GM11168 (cell line): ENCODE data around the gene CCDC171.
"Not testable (repeated sequence)": the region's sequence is repeated elsewhere in the genome, so short reads cannot be mapped to it uniquely, and the experiment has no call there.

Experiments
- in situ Hi-C: fragments of 300-500 bp; cut with MboI; formaldehyde crosslinking; loops from one replicate; pipeline ENCODE4 v1.12.0; 2022; ENCODE audit warnings: low sequenced_read_pairs; ENCODE audit not compliant: unreplicated experiment

Gene CCDC171

GRCh38 chr9:15670246-15670645, 117.4 kb downstream of the CCDC171 start:
- in situ Hi-C loops = no loop called here

GRCh38 chr9:15670894-15671293, 118.1 kb downstream of the CCDC171 start:
- in situ Hi-C loops = no loop called here

DNA sequence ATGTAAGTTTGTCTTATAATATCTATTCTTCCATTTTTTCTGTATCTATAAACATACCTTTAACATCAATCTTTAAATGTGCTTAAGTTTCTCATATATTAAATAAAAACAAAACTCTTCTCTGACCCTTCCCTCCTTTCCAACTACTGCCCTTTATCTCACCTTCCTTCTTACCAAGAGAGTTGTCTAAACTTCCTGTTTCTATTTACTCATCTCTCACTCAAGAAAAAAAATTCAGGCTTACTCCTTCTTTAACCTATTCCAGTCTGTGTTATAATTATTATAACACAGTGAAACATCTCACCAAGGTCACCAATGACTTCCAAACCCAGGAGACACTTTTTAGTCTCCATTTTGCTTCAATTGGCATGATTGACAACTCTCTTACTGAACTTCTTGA, 140.9 kb downstream of the CCDC171 start:
- in situ Hi-C loops = no loop called here

- in situ Hi-C loops = no loop called here
These were observed 144.1 kb downstream of the CCDC171 start for GRCh38 chr9:15696979-15697378.

GRCh38 chr9:15697446-15697851, 144.6 kb downstream of the CCDC171 start:
- in situ Hi-C loops = no loop called here

GRCh38 chr9:15699876-15700559, 147.2 kb downstream of the CCDC171 start:
- in situ Hi-C loops = not testable (repeated sequence)

- in situ Hi-C loops = no loop called here
These were observed 154.2 kb downstream of the CCDC171 start for GRCh38 chr9:15707000-15707399.

DNA sequence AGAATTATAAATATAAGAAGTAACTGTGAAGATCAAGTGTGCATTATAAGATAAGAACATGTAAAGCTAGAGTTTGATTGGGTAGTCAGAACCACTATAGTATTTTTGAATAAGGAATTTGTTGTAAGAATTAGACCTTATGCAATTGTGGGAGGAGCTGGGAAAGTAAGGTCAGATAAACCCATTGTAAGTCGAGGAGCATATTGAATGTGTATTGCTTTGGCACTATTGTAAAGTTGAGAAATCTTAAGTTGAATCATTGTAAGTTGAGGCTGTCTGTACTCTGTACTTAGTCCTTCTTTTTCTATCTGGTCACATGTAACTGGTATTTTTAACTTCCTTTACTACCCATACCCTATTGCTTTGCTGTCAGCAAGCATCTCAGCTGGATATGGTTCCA, 158.7 kb downstream of the CCDC171 start:
- in situ Hi-C loops = no loop called here

DNA sequence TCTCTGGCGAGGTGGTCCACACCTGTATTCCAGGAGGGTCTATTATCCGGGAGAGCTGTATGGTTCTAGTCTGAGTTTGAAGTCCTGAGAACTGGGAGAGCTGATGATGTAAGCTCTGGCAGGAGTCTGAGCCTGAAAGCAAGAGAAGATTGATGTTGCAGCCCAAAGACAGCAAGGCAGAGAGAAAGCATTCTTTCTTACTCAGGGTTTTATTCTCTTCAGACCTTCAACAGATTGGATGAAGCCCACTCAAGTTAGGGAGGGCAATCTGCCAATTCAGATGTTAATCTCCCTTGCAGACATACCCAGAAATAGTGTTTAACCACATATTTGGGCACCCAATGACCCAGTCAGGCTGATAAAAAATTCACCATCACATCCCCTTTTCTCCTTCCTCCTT, 159.1 kb downstream of the CCDC171 start:
- in situ Hi-C loops = no loop called here

DNA sequence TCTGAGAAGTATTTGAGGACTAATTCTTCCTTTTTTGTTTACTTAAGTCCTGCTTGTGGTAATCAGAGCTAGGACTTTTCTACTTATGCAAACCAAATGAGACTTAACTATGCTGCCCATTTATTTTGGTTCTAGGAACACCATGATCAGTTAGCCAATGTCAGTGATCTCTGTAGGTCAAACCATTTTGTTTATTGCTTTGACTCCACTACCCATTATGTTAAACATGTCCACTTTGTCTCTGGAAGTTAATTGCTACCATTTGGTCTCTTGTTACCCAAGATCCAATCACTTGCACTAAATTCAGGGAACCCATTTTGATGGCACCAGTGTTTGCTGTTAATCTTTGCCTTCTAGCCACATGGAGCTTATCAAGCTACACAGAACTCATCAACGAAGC, 161.9 kb downstream of the CCDC171 start:
- in situ Hi-C loops = no loop called here

DNA sequence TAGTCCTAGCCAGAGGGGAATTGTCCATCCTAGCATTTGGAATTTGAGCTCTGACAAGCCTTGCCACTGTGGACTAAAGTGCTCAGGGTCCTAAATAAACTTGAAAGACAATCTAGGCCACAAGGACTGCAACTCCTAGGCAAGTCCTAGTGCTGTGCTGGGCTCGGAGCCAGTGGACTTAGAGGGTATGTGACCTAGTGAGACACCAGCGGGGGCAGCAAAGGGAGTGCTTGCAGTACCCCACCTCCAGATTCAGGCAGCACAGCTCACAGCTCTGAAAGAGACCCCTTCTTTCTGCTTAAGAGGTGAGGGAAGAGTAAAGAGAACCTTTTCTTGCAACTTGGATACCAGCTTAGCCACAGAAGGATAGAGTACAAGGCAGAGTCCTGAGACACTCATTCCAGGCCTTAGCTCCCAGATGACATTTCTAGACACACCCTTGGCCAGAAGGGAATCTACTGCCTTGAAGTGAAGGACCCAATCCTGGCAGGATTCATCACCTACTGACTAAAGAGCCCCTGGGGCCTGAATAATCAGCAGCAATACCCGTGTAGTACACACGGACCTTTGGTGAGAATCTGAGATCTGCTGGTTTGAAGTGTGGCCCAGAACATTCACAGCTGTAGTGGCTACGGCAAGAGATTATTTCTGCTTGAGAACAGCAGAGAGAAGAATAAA, 164.6 kb downstream of the CCDC171 start:
- in situ Hi-C loops = no loop called here

- in situ Hi-C loops = no loop called here
These were observed 165.6 kb downstream of the CCDC171 start for GRCh38 chr9:15718423-15718822.

DNA sequence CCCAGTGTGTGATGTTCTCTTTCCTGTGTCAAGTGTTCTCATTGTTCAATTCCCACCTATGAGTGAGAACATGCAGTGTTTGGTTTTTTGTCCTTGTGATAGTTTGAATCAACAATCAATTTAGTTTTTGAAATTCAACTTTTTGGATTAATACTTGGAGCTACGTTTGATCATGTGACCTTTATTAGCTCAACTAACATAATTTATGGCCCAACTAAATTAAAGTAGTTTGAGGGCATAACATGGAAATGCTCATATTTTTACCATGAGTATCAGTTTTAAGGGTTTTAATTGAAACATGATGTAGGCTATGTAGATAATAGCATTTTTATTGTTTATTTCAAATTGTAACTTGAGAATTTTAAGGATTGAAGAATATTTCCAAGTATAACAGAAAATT, 168.0 kb downstream of the CCDC171 start:
- in situ Hi-C loops = no loop called here

DNA sequence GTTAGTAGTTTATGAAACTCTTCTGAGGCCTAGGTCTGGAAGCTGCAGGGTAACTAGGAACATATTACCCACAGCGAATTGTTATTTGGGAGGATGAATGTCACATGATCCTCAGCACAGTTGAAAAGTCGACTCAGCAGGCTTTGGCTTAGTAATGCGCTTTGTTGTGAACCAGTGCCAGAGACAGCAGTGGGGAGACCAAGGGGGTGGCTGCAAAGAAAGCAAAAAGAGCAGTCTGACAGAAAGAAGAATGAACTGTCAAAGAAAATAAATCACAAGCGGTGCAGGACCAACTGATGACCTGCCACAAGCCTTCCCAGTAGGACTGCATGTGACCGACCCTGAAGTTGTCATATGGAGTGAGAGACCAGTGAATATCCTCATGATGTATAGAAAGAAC, 170.0 kb downstream of the CCDC171 start:
- in situ Hi-C loops = no loop called here

DNA sequence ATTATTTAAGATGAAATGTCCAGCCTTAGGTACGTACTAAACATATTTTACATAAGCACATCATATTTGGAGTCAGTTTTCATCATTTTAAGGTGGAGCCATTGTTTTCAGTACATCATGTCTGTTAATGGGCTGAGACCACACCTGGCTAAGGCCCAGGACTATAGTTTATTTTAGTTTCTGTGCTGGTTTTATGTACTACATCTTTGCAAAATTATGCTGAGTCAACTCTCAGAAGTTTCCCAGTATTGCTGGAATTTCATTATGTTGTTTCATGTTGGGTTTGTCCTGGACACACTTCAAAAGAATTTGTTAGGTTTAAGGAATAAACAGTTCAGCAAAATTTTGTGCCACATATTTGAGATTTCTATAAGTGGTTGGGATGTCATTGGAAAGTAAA, 171.2 kb downstream of the CCDC171 start:
- in situ Hi-C loops = no loop called here

DNA sequence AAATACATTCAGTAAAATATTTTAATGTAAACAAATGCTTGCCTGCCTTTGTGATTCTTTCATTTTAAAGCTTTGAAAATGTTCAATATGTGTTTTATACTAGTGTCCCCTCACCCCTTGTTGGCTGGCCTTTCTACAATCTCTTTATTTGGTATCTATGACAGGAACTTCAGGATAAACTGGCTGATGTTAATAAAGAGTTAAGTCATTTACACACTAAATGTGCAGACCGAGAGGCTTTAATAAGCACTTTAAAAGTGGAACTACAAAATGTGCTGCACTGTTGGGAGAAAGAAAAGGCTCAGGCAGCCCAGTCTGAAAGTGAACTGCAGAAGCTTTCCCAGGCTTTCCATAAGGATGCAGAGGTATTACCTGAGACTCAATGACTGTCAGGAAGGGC, 171.8 kb downstream of the CCDC171 start:
- in situ Hi-C loops = no loop called here

GRCh38 chr9:15725953-15726352, 173.1 kb downstream of the CCDC171 start:
- in situ Hi-C loops = no loop called here

GRCh38 chr9:15729507-15729906, 176.7 kb downstream of the CCDC171 start:
- in situ Hi-C loops = no loop called here

DNA sequence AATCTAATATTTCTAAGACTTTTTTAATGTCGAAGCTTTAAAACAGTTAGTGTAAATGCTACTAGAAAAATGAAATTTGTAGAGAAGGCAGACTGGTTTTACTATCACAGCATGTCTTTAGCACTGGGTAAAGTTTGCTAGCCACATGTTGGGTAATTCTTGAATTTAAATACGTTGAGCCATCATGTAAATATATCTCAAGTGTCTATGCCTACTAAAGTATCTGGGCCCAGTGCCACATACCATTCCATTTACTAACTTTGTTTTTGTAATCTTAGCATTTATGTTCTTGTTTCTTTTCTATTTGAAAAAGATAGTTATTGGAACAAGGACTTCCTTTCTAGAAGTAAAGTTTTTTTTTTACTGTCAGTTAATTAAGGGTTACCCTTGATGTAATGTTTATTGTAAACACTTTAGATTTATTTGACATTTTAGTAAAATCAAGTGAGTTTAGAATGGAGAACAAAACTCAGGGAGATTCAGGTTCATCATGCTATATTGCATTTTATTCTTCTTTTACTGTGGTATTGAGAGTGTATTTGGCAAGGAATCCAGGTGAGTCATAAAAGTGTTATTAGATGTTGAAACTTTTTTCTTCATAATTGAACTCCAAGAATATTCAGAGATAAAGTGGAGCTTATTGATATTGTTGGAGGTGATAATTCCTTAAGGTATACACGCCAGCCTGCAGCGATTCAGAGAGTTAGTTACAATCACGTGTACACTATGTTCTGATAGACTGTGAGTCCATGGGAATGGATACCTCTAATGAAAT, 182.4 kb downstream of the CCDC171 start:
- in situ Hi-C loops = no loop called here

DNA sequence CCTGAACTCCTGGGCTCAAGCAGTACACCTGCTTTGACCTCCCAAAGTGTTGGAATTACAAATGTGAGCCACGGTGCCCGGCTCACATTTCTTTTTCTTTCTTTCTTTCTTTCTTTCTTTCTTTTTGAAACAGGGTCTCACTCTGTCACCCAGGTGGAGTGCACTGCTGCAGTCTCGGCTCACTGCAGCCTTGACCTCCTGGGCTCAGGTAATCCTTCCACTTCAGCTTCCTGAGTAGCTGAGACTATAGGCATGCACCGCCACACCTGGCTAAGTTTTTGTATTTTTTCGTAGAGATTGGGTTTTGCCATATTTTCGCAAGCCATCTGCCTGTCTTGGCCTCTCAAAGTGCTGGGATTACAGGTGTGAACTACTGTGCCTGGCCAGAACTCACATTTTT, 183.7 kb downstream of the CCDC171 start:
- in situ Hi-C loops = no loop called here

DNA sequence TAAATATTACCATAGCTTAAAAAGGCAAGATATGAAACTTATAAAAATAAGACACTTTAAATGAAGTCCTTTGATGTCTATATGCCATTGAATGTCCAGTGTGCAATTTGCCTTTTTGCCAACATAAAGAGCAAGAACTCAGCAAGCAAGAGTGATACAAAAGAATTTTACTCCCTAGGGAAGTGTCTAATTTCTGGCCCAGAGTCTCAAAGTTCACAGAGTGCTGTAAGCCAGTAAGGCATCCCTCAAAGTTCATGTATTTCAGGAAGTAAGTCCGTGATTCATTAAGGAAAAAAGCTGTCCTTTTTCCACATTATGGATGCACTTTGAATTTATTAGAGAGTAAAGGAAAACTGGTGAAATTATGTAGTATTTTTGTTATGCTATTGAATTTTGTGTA, 185.2 kb downstream of the CCDC171 start:
- in situ Hi-C loops = no loop called here
